Activated gamma-delta T cell (primary cell): Measurements from ENCODE around the gene ADAMTSL5.
"Not testable (repeated sequence)": the region's sequence is repeated elsewhere in the genome, so short reads cannot be mapped to it uniquely, and the experiment has no call there.

Experiments used
- DNase-seq: peaks from one replicate; lab custom pipeline; 2025; lab: John Stamatoyannopoulos, UW
- total RNA-seq, 2 donors: gene quantifications; one replicate each; lab custom pipeline; 2026; lab: John Stamatoyannopoulos, UW

ADAMTSL5 gene
- 1.3 to 2.1 reads per million in 2 donors for total RNA-seq

GRCh38 chr19:1512671-1513498 lies at the start of gene ADAMTSL5:
Gene ADAMTSL5, minus strand, starts transcription at chr19:1513019. Its CDS starts 2,076 bp downstream, at chr19:1510943.
- peak; percentile 49 for DNase-seq

GRCh38 chr19:1561236-1561842 lies 48.5 kb upstream of the ADAMTSL5 start:
- no peak for DNase-seq

GRCh38 chr19:1560286-1560882 lies 47.6 kb upstream of the ADAMTSL5 start:
- no peak for DNase-seq

- no peak for DNase-seq
Measured at GRCh38 chr19:1558552-1558951, 45.7 kb upstream of the ADAMTSL5 start.

- no peak for DNase-seq
Measured at GRCh38 chr19:1556390-1557070, 43.7 kb upstream of the ADAMTSL5 start.

GRCh38 chr19:1555487-1556389 lies 42.9 kb upstream of the ADAMTSL5 start:
- DNase-seq: no peak

- no peak for DNase-seq
Measured at GRCh38 chr19:1554968-1555367, 42.1 kb upstream of the ADAMTSL5 start.

- no peak for DNase-seq
Measured at GRCh38 chr19:1553415-1553814, 40.6 kb upstream of the ADAMTSL5 start.

- no peak for DNase-seq
Measured at GRCh38 chr19:1551068-1552040, 38.5 kb upstream of the ADAMTSL5 start.

GRCh38 chr19:1549332-1549945 lies 36.6 kb upstream of the ADAMTSL5 start:
- no peak for DNase-seq

GRCh38 chr19:1540365-1540925 lies 27.6 kb upstream of the ADAMTSL5 start:
- no peak for DNase-seq

- not testable (repeated sequence) for DNase-seq
Measured at GRCh38 chr19:1539749-1540148, 26.9 kb upstream of the ADAMTSL5 start.

- no peak for DNase-seq
Measured at GRCh38 chr19:1538978-1539377, 26.2 kb upstream of the ADAMTSL5 start.

- DNase-seq: not testable (repeated sequence)
Measured at GRCh38 chr19:1535699-1536098, 22.9 kb upstream of the ADAMTSL5 start.

GRCh38 chr19:1534972-1535371 lies 22.2 kb upstream of the ADAMTSL5 start:
- no peak for DNase-seq

- no peak for DNase-seq
Measured at GRCh38 chr19:1533510-1534150, 20.8 kb upstream of the ADAMTSL5 start.

GRCh38 chr19:1532003-1532402 lies 19.2 kb upstream of the ADAMTSL5 start:
- DNase-seq: no peak

GRCh38 chr19:1531587-1531986 lies 18.8 kb upstream of the ADAMTSL5 start:
- no peak for DNase-seq

GRCh38 chr19:1530856-1531255 lies 18.0 kb upstream of the ADAMTSL5 start:
- DNase-seq: not testable (repeated sequence)
